TTC549 (cell line): Measurements from ENCODE around the gene ENOX1.
"Not testable (repeated sequence)": the region's sequence is repeated elsewhere in the genome, so short reads cannot be mapped to it uniquely, and the experiment has no call there.

ENCODE experiments used
- FAIRE-seq: peaks from 2 replicates; lab custom pipeline; 2012; peaks lifted over from hg19 to GRCh38; lab: Jason Lieb, UNC

The ENOX1 gene

GRCh38 chr13:43200736-43201135 is 586.0 kb downstream of the ENOX1 start:
- FAIRE-seq: no peak

DNA sequence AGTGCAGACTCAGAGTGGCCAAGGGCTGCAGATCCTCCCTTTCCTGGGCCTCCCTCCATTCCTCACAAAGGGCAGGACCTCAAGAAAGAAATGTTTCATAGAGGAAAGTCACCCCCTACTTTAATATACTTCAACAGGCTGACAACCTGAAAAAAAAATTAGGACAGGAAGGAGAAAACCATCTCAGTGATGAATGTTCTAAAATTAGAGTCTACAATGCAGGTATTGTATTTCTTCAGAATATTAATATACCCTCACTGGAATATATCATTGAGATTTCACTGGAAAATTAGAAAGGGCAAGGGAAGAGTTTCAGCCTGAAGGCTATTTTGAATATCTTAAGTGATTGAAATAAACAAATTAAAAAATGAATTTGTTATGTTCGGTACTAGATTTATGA is 586.5 kb downstream of the ENOX1 start:
- FAIRE-seq: no peak

DNA sequence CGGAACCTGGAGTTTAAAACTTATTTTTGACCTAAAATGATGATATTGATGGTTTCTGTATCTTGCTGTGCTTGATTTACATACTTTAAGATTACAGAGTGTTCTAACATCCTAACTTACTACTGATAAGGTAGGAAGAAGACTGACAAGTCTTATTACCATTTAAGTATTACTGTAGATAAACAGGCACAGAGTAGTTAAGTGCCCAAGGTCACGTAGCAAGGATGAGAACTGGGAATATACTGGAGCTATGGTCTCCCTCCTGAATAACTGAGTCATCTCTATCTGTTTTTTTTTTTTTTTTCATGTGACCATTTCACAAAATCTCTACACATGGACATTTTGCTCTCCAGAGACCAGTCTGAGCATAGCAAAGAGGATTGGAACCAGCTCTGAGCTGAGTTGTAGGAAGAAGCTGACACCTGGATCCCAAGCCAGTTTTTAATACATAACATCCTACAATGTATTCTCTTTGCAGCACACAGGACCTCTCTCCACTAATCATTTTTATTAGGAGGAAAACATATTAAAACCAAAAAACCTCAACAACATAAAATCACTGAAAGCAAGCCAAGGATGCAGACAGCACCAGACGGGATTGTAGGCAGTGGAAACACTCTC is 589.9 kb downstream of the ENOX1 start:
- no peak for FAIRE-seq

GRCh38 chr13:43196086-43196621 is 590.6 kb downstream of the ENOX1 start:
- no peak for FAIRE-seq

GRCh38 chr13:43195551-43195950 is 591.2 kb downstream of the ENOX1 start:
- FAIRE-seq: no peak

DNA sequence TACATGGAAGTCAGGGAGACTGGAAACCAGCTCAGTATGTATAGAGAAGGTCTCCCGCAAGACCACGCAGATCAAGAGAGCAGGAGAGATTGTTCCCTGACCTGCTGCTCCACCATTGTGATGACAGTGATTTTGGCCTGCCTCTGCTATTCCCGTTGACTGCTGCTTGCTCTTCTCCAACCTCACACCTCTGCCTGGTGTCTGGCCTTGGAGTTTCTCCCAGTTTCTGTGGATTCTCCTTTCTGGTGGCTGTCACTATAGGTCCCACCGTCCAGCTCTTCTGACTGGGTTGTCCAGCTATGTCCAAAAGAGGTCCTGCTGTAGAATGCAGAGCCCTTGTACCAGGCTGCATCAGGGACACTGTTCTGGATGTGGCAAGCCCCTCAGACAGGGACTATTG is 591.7 kb downstream of the ENOX1 start:
- no peak for FAIRE-seq

DNA sequence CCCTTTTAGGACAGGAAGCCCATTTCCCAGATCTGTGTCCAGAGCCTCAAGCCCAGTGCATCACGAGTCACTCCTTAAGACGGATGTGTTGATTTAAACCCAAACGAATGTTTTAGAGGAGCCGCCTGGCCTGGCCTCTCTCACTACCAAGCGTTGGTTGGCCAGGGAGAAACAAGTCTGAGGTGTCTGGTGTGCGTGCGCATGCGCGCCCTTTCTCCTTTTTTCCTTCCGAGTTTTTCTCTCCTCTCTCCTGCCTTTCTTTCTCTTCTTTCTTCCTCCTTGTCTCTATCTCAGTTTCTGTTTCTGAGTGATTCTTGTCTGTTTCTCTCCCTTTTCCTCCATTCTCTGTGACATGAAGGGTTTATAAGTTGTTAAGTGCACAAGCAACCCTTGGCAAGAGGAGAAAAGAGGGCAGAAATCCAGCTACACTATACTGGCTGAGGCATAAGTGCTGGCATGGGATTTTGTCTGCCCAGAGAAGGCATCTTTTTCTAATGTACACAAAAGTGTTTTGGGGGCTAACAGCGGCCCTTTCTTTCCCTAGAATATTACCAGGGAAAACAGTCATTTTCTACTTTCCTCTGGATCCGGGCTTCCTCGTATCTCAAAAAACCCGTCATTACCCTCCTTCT is 592.9 kb downstream of the ENOX1 start:
- FAIRE-seq: no peak

- FAIRE-seq: no peak
Observed at GRCh38 chr13:43191546-43191945, 595.2 kb downstream of the ENOX1 start.

DNA sequence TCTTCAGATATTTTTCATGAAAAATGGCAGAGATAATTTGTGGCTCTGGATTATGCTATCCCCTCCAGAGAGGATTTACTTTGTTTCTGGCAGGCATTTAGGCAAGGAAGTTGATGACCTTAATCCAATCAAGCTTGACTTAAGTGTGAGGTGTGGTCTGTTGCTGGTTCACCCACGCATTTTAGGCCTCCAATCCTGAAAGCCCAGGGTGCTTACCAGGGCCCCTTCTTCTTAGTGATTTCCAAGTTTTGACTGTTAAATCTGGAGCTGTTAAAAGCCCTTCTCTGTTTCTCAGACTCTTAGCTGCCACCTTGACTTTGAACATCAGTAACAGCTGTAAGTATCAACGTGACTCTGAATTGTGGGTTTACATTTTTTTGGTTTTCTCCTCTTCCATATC is 601.5 kb downstream of the ENOX1 start:
- FAIRE-seq: no peak

DNA sequence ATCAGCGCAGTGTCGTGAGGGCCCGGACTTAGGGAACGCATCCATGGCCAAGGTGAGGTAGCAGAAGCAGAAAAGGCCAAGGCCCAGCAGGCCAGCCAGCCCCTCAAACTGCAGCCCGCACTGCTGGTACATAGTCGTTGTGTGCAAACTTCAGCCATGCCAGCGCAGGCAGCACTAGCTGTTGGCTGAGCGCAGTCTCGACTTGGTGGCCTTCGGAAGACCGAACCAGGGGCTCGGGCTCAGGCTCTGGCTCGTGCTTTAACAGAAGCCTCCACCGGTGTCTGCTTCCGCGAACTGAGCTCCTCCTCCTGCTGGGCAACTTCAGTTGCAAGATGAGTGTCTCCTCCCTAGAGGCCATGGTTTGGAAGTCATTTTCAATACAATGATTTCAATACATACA is 605.9 kb downstream of the ENOX1 start:
- no peak for FAIRE-seq

- FAIRE-seq: no peak
Observed at GRCh38 chr13:43180036-43180660, 606.6 kb downstream of the ENOX1 start.

DNA sequence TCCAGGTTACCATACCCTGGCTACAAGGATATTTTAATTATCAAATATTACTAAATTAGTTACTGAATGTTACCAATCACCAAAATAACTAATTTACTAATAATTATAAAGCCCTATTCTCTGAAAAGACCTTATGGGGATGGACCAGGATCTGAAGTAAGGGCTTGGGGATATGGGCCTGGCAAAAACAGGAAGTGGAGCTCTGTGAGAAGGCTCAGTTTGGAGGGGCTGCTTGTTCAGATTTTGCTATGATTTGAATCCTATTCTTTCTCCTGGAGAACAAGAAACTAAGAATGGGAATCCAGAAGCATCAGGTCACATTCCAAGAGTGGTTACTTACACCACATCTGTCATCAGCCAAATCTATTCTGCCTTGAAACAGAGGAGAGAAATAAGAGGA is 615.3 kb downstream of the ENOX1 start:
- FAIRE-seq: no peak

DNA sequence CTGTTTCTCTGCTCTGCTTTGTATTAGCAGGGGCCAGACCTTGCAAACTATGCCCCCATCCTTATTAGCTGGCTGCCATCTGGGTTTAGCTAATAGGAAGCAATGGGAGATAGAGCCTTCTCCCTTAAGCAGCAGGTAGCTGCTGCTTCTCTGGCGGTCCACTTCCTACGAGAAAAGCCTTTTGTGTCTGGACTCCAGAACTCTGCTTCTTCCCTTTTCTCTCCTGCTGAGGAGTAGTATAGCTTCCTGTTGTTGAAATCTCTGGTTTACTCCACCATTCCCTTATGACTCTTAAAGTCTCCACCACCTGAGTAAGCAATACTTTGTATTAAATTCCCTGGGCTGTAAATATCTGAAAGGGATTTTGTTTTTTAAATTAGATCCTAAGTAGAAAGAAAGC is 616.3 kb downstream of the ENOX1 start:
- no peak for FAIRE-seq

GRCh38 chr13:43168434-43168833 is 618.3 kb downstream of the ENOX1 start:
- FAIRE-seq: not testable (repeated sequence)

DNA sequence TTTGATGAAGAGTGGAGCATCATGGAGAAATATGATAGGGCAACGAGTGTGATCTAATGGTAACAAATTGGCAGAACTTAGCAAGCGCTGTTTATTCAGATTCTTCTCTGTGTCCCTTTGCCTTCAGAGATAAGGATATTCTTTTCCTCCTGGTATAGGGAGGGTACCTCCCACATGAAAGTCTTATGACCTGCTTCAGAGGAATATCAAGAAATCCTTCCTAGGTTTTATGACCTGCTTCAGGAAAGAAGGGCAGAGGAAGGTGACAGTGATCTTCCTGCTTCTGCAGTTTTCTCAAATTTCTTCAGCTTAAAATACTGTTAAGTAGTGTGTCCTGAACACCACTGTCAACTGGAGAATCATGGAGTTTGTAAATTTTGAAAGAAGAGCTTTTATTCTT is 619.0 kb downstream of the ENOX1 start:
- FAIRE-seq: no peak

GRCh38 chr13:43166644-43167457 is 619.9 kb downstream of the ENOX1 start:
- no peak for FAIRE-seq
